Calu3 (cell line): ENCODE data around the gene SEMA6B. TPM values are rescaled to one million over a fixed set of nuclear protein-coding genes. Genes with fewer than 3 reads are reported as not detected.

Experiments used
- BruUV-seq: library from RNA; stranded (reverse); fragments of 400-500 nt; replicated peaks from 2 replicates; lab custom pipeline; 2021; lab: Mats Ljungman, UMichigan
- CTCF ChIA-PET: fragments of 300-600 bp; sonication (Branson Sonifier 250); formaldehyde crosslinking; loops from one replicate; lab custom pipeline; 2022; ENCODE audit warnings: antibody characterized with exemption; lab: Charles Lee
- DNase-seq: peaks from one replicate; pipeline ENCODE4 v3.0.0; 2022
- H3K27ac Mint-ChIP-seq: one replicate; pipeline ENCODE4 v1.8.0; 2022; ENCODE audit warnings: mixed read lengths; ENCODE audit not compliant: unreplicated experiment
- H3K27me3 Mint-ChIP-seq: one replicate; pipeline ENCODE4 v1.8.0; 2022; ENCODE audit warnings: mixed read lengths; ENCODE audit not compliant: unreplicated experiment
- H3K36me3 Mint-ChIP-seq: one replicate; pipeline ENCODE4 v1.8.0; 2022; ENCODE audit warnings: mild to moderate bottlenecking, moderate library complexity, mixed read lengths; ENCODE audit not compliant: insufficient read depth, unreplicated experiment
- H3K4me1 Mint-ChIP-seq: one replicate; pipeline ENCODE4 v1.8.0; 2022; ENCODE audit warnings: mild to moderate bottlenecking, low read depth, mixed read lengths; ENCODE audit not compliant: unreplicated experiment
- H3K4me3 Mint-ChIP-seq: one replicate; pipeline ENCODE4 v1.8.0; 2022; ENCODE audit warnings: mild to moderate bottlenecking, low read depth, moderate library complexity, mixed read lengths; ENCODE audit not compliant: unreplicated experiment
- H3K9me3 Mint-ChIP-seq: one replicate; pipeline ENCODE4 v1.8.0; 2022; ENCODE audit warnings: low read depth, mixed read lengths; ENCODE audit not compliant: unreplicated experiment
- CTCF ChIP-seq: fragments of 200-600 bp; IDR thresholded peaks from one replicate; pipeline ENCODE4 v1.8.0; 2022; ENCODE audit warnings: antibody characterized with exemption; ENCODE audit not compliant: unreplicated experiment
- intact Hi-C: fragments of 100-400 bp; cut with micrococcal nuclease; formaldehyde crosslinking; loops from one replicate; pipeline ENCODE4 v1.10.0; 2022; ENCODE audit not compliant: unreplicated experiment
- total RNA-seq: library from RNA; stranded (reverse); gene quantifications from 2 replicates; pipeline ENCODE4 v1.2.3, GENCODE V29; 2022

SEMA6B gene
- total RNA-seq, 1 experiment from 2014 or later, result 0.21 TPM

- no peak for DNase-seq
- H3K4me1 Mint-ChIP-seq, result peaks cover 18% of the 10 kb centered on the region
- no peaks in the 10 kb centered on the region for H3K9me3 Mint-ChIP-seq
- CTCF ChIA-PET, result interaction anchor here (0.6 kb wide), 1 partner anchor 1545 kb away, joined by 3 read pairs; the partner anchor contains the start of gene TLE6
- no peak overlapping the region for H3K27ac Mint-ChIP-seq
- intact Hi-C loops, result no loop called here
- TF ChIP-seq CTCF, result no peak
- H3K36me3 Mint-ChIP-seq, result no peaks in the 10 kb centered on the region
- H3K27me3 Mint-ChIP-seq, result no peaks in the 10 kb centered on the region
- H3K4me3 Mint-ChIP-seq, result no peak overlapping the region
- BruUV-seq, result no TSS peak
These were observed 37.6 kb downstream of the SEMA6B start for GRCh38 chr19:4521888-4522242.

- no peak for DNase-seq
- no peaks in the 10 kb centered on the region for H3K36me3 Mint-ChIP-seq
- intact Hi-C loops, result no loop called here
- no TSS peak for BruUV-seq
- H3K9me3 Mint-ChIP-seq, result no peaks in the 10 kb centered on the region
- CTCF ChIA-PET, result interaction anchor here (0.6 kb wide), 1 partner anchor 1544 kb away, joined by 3 read pairs; the partner anchor contains the start of gene TLE6
- no peak for TF ChIP-seq CTCF
- no peak overlapping the region for H3K27ac Mint-ChIP-seq
- no peak overlapping the region for H3K4me3 Mint-ChIP-seq
- H3K4me1 Mint-ChIP-seq, result peaks cover 18% of the 10 kb centered on the region
- no peaks in the 10 kb centered on the region for H3K27me3 Mint-ChIP-seq
These were observed 38.2 kb downstream of the SEMA6B start for GRCh38 chr19:4521170-4521887.

- Mint-ChIP-seq H3K36me3 (no peaks in the 10 kb centered on the region), H3K27ac (no peak overlapping the region), H3K9me3 (no peaks in the 10 kb centered on the region), H3K4me1 (peaks cover 18% of the 10 kb centered on the region), H3K27me3 (no peaks in the 10 kb centered on the region), H3K4me3 (no peak overlapping the region)
- CTCF ChIA-PET, result no interaction called here
- intact Hi-C loops, result no loop called here
- TF ChIP-seq CTCF, result no peak
- BruUV-seq, result no TSS peak
- no peak for DNase-seq
These were observed 39.8 kb downstream of the SEMA6B start for GRCh38 chr19:4519521-4520277.

- Mint-ChIP-seq H3K36me3 (no peaks in the 10 kb centered on the region), H3K4me1 (peaks cover 18% of the 10 kb centered on the region), H3K27me3 (no peaks in the 10 kb centered on the region), H3K9me3 (no peaks in the 10 kb centered on the region), H3K27ac (no peak overlapping the region), H3K4me3 (no peak overlapping the region)
- no peak for TF ChIP-seq CTCF
- CTCF ChIA-PET, result no interaction called here
- no peak for DNase-seq
- no TSS peak for BruUV-seq
- intact Hi-C loops, result no loop called here
These were observed 40.4 kb downstream of the SEMA6B start for GRCh38 chr19:4519172-4519496.
